WTC11 (cell line): ENCODE measurements around the gene ADAMTS19. TPM values are rescaled to one million over a fixed set of nuclear protein-coding genes. Genes with fewer than 3 reads are reported as not detected.
A peak's percentile ranks its signal among the peaks of the same experiment; 100 is the strongest.

Experiments
- ATAC-seq: fragments of 200-7000 bp; cut with Tn5 transposase; 2 replicates; pipeline ENCODE4 v1.10.0; 2021; ENCODE audit warnings: mild to moderate bottlenecking, moderate library complexity
- CTCF ChIA-PET: fragments of 300-600 bp; sonication (Branson Sonifier 250); formaldehyde crosslinking; loops from one replicate; lab custom pipeline; 2021; ENCODE audit warnings: antibody characterized with exemption; lab: Charles Lee
- POLR2A ChIA-PET: fragments of 350-600 bp; sonication (Branson Sonifier 250); formaldehyde crosslinking; loops from one replicate; lab custom pipeline; 2021; ENCODE audit warnings: antibody characterized with exemption; lab: Charles Lee
- DNase-seq: peaks from one replicate; pipeline ENCODE4 v3.0.0; 2021; ENCODE audit warnings: low spot score
- H3K27ac Mint-ChIP-seq: 2 replicates; pipeline ENCODE4 v1.8.0; 2021; ENCODE audit warnings: mixed read lengths
- H3K27me3 Mint-ChIP-seq: 2 replicates; pipeline ENCODE4 v1.8.0; 2021; ENCODE audit warnings: low read depth, mild to moderate bottlenecking, moderate library complexity, mixed read lengths
- H3K36me3 Mint-ChIP-seq: 2 replicates; pipeline ENCODE4 v1.8.0; 2021; ENCODE audit warnings: mixed read lengths
- H3K4me1 Mint-ChIP-seq: 2 replicates; pipeline ENCODE4 v1.8.0; 2022; ENCODE audit warnings: mixed read lengths
- H3K4me3 Mint-ChIP-seq: 2 replicates; pipeline ENCODE4 v1.8.0; 2021; ENCODE audit warnings: mild to moderate bottlenecking, moderate library complexity, mixed read lengths
- H3K9me3 Mint-ChIP-seq: 2 replicates; pipeline ENCODE4 v1.8.0; 2021; ENCODE audit warnings: mixed read lengths
- AR ChIP-seq: fragments of 250-450 bp; sonication (Bioruptor Pico); IDR thresholded peaks from 2 replicates; pipeline ENCODE4 v1.9.0; 2021; ENCODE audit warnings: mild to moderate bottlenecking
- CDX4 ChIP-seq: fragments of 250-450 bp; sonication (Bioruptor Pico); IDR thresholded peaks from 2 replicates; pipeline ENCODE4 v1.9.0; 2021; ENCODE audit warnings: moderate library complexity, mild to moderate bottlenecking, inconsistent platforms, borderline replicate concordance
- E2F1 ChIP-seq: sonication (generic); formaldehyde crosslinking; IDR thresholded peaks from 2 replicates; pipeline ENCODE4 v1.8.0; 2022; ENCODE audit warnings: mild to moderate bottlenecking, missing genetic modification reagents
- E2F4 ChIP-seq: sonication (generic); formaldehyde crosslinking; IDR thresholded peaks from 2 replicates; pipeline ENCODE4 v1.8.1; 2022; ENCODE audit warnings: low read depth, mild to moderate bottlenecking, moderate library complexity, missing genetic modification reagents, borderline replicate concordance
- EMX1 ChIP-seq: fragments of 250-450 bp; sonication (Bioruptor Pico); IDR thresholded peaks from 2 replicates; pipeline ENCODE4 v1.8.0; 2021; ENCODE audit warnings: mild to moderate bottlenecking
- NFATC4 ChIP-seq: fragments of 250-450 bp; sonication (Bioruptor Pico); IDR thresholded peaks from 2 replicates; pipeline ENCODE4 v1.9.0; 2021; ENCODE audit warnings: mild to moderate bottlenecking
- NFYB ChIP-seq: sonication (generic); formaldehyde crosslinking; conservative IDR thresholded peaks from 2 replicates; pipeline ENCODE4 v1.8.0; 2022; ENCODE audit warnings: low read depth, missing genetic modification reagents
- PREB ChIP-seq: sonication (generic); formaldehyde crosslinking; IDR thresholded peaks from 2 replicates; pipeline ENCODE4 v1.8.1; 2022; ENCODE audit warnings: mild to moderate bottlenecking, missing genetic modification reagents, moderate library complexity, borderline replicate concordance
- ZMAT4 ChIP-seq: fragments of 250-450 bp; sonication (Bioruptor Pico); IDR thresholded peaks from 2 replicates; pipeline ENCODE4 v1.9.0; 2021; ENCODE audit warnings: mild to moderate bottlenecking
- ZNF219 ChIP-seq: sonication (generic); formaldehyde crosslinking; IDR thresholded peaks from 2 replicates; pipeline ENCODE4 v1.8.0; 2023; ENCODE audit warnings: missing genetic modification reagents, mild to moderate bottlenecking, borderline replicate concordance
- ZNF232 ChIP-seq: sonication (generic); formaldehyde crosslinking; IDR thresholded peaks from 2 replicates; pipeline ENCODE4 v1.8.0; 2022; ENCODE audit warnings: mild to moderate bottlenecking, missing genetic modification reagents
- ZNF263 ChIP-seq: sonication (generic); formaldehyde crosslinking; IDR thresholded peaks from 2 replicates; pipeline ENCODE4 v1.8.1; 2022; ENCODE audit warnings: low read depth, mild to moderate bottlenecking, moderate library complexity, missing genetic modification reagents
- ZNF281 ChIP-seq: sonication (generic); formaldehyde crosslinking; IDR thresholded peaks from 2 replicates; pipeline ENCODE4 v1.8.0; 2023; ENCODE audit warnings: mild to moderate bottlenecking, missing genetic modification reagents
- ZNF317 ChIP-seq: sonication (generic); formaldehyde crosslinking; IDR thresholded peaks from 2 replicates; pipeline ENCODE4 v1.8.1; 2023; ENCODE audit warnings: low read depth, mild to moderate bottlenecking, moderate library complexity, missing genetic modification reagents, borderline replicate concordance
- ZNF425 ChIP-seq: fragments of 250-450 bp; sonication (Bioruptor Pico); conservative IDR thresholded peaks from 2 replicates; pipeline ENCODE4 v1.9.0; 2021; ENCODE audit warnings: mild to moderate bottlenecking
- ZNF671 ChIP-seq: fragments of 250-450 bp; sonication (Bioruptor Pico); IDR thresholded peaks from 2 replicates; pipeline ENCODE4 v1.8.0; 2021; ENCODE audit warnings: mild to moderate bottlenecking
- total RNA-seq: library from RNA; stranded (reverse); gene quantifications from 3 replicates; pipeline ENCODE4 v1.2.3, GENCODE V29; 2021

Gene ADAMTS19
- total RNA-seq, 1 experiment from 2014 or later, result 28.0 TPM

GRCh38 chr5:129745997-129746396, 285.9 kb downstream of the ADAMTS19 start:
- no peak for ATAC-seq
- peaks cover 16% of the 10 kb centered on the region for H3K4me1 Mint-ChIP-seq
- H3K27ac Mint-ChIP-seq, result no peak overlapping the region
- TF ChIP-seq ZNF281 (CRISPR knock-in tag), result no peak
- CTCF ChIA-PET, result no interaction called here
- no peaks in the 10 kb centered on the region for H3K9me3 Mint-ChIP-seq
- no peaks in the 10 kb centered on the region for H3K27me3 Mint-ChIP-seq
- POLR2A ChIA-PET, result no interaction called here
- DNase-seq, result no peak
- no peaks in the 10 kb centered on the region for H3K36me3 Mint-ChIP-seq
- no peak overlapping the region for H3K4me3 Mint-ChIP-seq

- no peak overlapping the region for H3K4me3 Mint-ChIP-seq
- H3K9me3 Mint-ChIP-seq, result no peaks in the 10 kb centered on the region
- ATAC-seq, result no peak
- no peak for DNase-seq
- no peaks in the 10 kb centered on the region for H3K27me3 Mint-ChIP-seq
- POLR2A ChIA-PET, result no interaction called here
- no peak for TF ChIP-seq ZNF219 (CRISPR knock-in tag)
- no peak for TF ChIP-seq PREB (CRISPR knock-in tag)
- no peak for TF ChIP-seq NFATC4 (CRISPR knock-in tag)
- TF ChIP-seq ZNF263 (CRISPR knock-in tag), result no peak
- TF ChIP-seq EMX1, result no peak
- TF ChIP-seq CDX4 (CRISPR knock-in tag), result no peak
- no peak for TF ChIP-seq ZNF232 (CRISPR knock-in tag)
- TF ChIP-seq ZMAT4 (CRISPR knock-in tag), result no peak
- H3K4me1 Mint-ChIP-seq, result peaks cover 12% of the 10 kb centered on the region
- no peaks in the 10 kb centered on the region for H3K36me3 Mint-ChIP-seq
- no peak overlapping the region for H3K27ac Mint-ChIP-seq
- CTCF ChIA-PET, result no interaction called here
These were observed 286.8 kb downstream of the ADAMTS19 start for GRCh38 chr5:129746876-129747275.

- Mint-ChIP-seq H3K27ac (0 out of 2 replicates have a peak within 1 kb of the TSS, but pooled peaks have one; percentile 22), H3K4me1 (peaks cover 3% of the 10 kb centered on the region), H3K9me3 (no peaks in the 10 kb centered on the region), H3K27me3 (no peaks in the 10 kb centered on the region), H3K36me3 (no peaks in the 10 kb centered on the region), H3K4me3 (no peak within 1 kb of the TSS)
- DNase-seq (no peak), ATAC-seq (peak; percentile 30)
- ChIA-PET POLR2A (interaction anchor here (0.6 kb wide), 1 partner anchor 19 kb away, joined by 3 read pairs; no protein-coding TSS in a partner anchor), CTCF (no interaction called here)
- TF ChIP-seq NFYB, result no peak
- TF ChIP-seq ZNF317 (CRISPR knock-in tag), result no peak
- TF ChIP-seq E2F1 (CRISPR knock-in tag), result no peak
- no peak for TF ChIP-seq ZNF263 (CRISPR knock-in tag)
- no peak for TF ChIP-seq ZNF671 (CRISPR knock-in tag)
- no peak for TF ChIP-seq ZNF425 (CRISPR knock-in tag)
- no peak for TF ChIP-seq E2F4 (CRISPR knock-in tag)
- no peak for TF ChIP-seq AR (CRISPR knock-in tag)
These were observed 287.7 kb downstream of the ADAMTS19 start, which contains the start of gene MINAR2 for GRCh38 chr5:129747572-129748407. TSS of gene MINAR2 (plus strand) at chr5:129748094. CDS start at chr5:129748191, 97 bp downstream.
